ENCODE data around the gene GUCY1A1. TPM values are rescaled to one million over a fixed set of nuclear protein-coding genes. Genes with fewer than 3 reads are reported as not detected.

The GUCY1A1 gene
- total RNA-seq, 3 donors from 2014 or later = 8.2 to 75.8 (median 57.0) TPM

- no peaks in the 10 kb centered on the region for H3K36me3 ChIP-seq
- TF ChIP-seq, protein P1, sequence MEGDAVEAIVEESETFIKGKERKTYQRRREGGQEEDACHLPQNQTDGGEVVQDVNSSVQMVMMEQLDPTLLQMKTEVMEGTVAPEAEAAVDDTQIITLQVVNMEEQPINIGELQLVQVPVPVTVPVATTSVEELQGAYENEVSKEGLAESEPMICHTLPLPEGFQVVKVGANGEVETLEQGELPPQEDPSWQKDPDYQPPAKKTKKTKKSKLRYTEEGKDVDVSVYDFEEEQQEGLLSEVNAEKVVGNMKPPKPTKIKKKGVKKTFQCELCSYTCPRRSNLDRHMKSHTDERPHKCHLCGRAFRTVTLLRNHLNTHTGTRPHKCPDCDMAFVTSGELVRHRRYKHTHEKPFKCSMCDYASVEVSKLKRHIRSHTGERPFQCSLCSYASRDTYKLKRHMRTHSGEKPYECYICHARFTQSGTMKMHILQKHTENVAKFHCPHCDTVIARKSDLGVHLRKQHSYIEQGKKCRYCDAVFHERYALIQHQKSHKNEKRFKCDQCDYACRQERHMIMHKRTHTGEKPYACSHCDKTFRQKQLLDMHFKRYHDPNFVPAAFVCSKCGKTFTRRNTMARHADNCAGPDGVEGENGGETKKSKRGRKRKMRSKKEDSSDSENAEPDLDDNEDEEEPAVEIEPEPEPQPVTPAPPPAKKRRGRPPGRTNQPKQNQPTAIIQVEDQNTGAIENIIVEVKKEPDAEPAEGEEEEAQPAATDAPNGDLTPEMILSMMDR (IDR thresholded peaks at IDR 0.05) = no peak
- no peak for TF ChIP-seq POLR2A (IDR thresholded peaks at IDR 0.05)
- no peak overlapping the region for H3K27ac ChIP-seq
- no peaks in the 10 kb centered on the region for H3K27me3 ChIP-seq
- no peaks in the 10 kb centered on the region for H3K4me1 ChIP-seq
- intact Hi-C loops (cut with DNase I; ENCODE audit: low total_unique reads) = no loop called here
- H3K9me3 ChIP-seq = no peaks in the 10 kb centered on the region
- no peak for DNase-seq (ENCODE audit: low spot score in 2 of 2)
- H3K4me3 ChIP-seq = no peak overlapping the region
Measured at GRCh38 chr4:155712846-155713245, 46.2 kb downstream of the GUCY1A1 start.

- Histone ChIP-seq H3K27ac (no peak overlapping the region), H3K4me1 (no peaks in the 10 kb centered on the region), H3K27me3 (no peaks in the 10 kb centered on the region), H3K36me3 (no peaks in the 10 kb centered on the region), H3K9me3 (no peaks in the 10 kb centered on the region), H3K4me3 (no peak overlapping the region)
- TF ChIP-seq POLR2AphosphoS5 (IDR thresholded peaks at IDR 0.05) = no peak
- TF ChIP-seq, protein P1 (IDR thresholded peaks at IDR 0.05) = no peak
- TF ChIP-seq POLR2A (IDR thresholded peaks at IDR 0.05) = no peak
- intact Hi-C loops (cut with DNase I; ENCODE audit: low total_unique reads) = no loop called here
- no peak for DNase-seq (ENCODE audit: low spot score in 2 of 2)
Measured at GRCh38 chr4:155713911-155714310, 47.3 kb downstream of the GUCY1A1 start.

DNA sequence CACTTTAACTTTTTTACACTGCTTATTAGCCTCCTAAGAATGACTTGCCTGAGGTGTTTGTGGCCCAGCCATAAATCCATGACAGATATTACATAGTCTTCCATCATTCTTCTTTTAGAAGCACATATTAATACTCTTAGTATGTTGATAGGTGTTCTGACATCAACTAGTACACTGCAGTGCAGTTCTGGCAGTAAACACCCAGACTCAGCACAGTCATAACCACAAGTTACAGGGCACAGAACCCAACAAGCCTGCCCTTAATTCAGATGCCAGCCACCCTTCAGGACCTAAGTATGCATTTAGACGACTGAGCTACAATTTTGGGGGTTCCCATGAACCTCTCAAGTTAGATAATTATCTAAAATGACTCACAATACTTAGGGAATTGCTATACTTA is 55.7 kb downstream of the GUCY1A1 start:
- Histone ChIP-seq H3K4me1 (no peaks in the 10 kb centered on the region), H3K27me3 (no peaks in the 10 kb centered on the region), H3K9me3 (no peaks in the 10 kb centered on the region), H3K36me3 (no peaks in the 10 kb centered on the region), H3K27ac (peak overlapping the region in 1 of 2 donors; percentile 27), H3K4me3 (no peak overlapping the region)
- no peak for DNase-seq (ENCODE audit: low spot score in 2 of 2)
- TF ChIP-seq POLR2AphosphoS5 (IDR thresholded peaks at IDR 0.05) (no peak), POLR2A (IDR thresholded peaks at IDR 0.05) (no peak)
- TF ChIP-seq, protein P1 (IDR thresholded peaks at IDR 0.05) = no peak
- intact Hi-C loops (cut with DNase I; ENCODE audit: low total_unique reads) = no loop called here

DNA sequence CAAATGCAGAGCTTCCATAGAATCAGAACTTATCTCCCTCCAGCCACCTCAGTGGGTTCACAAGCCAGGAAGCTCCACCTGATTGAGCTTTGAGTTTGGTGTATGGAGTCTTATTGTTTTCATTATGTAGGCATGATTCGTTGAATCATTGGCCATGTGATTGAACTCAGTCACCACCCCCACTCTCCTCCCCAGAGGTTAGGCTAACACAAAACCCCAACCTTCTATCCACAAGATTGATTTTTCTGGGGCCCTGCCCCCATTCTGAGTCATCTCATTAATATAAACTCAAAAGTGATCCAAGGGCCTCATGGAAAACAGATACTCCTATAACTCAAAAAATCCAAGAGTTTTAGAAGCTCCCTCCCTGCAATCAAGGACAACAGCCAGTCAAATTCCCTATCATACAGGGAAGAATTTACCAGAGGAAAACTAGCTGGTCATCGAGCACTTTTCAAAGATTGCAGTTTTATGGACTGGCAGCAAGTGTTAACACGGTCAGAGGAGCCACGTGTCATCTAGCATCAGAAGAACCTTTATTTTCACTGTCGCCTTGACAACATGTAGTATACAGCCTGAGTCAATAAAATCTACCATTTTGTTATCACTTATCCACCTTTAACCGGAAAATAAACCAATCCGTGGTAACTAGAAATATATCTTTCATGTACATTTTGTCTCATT is 56.3 kb downstream of the GUCY1A1 start:
- H3K36me3 ChIP-seq = no peaks in the 10 kb centered on the region
- intact Hi-C loops (cut with DNase I; ENCODE audit: low total_unique reads) = no loop called here
- H3K4me1 ChIP-seq = no peaks in the 10 kb centered on the region
- H3K27me3 ChIP-seq = no peaks in the 10 kb centered on the region
- H3K9me3 ChIP-seq = no peaks in the 10 kb centered on the region
- DNase-seq (ENCODE audit: low spot score in 2 of 2) = no peak
- no peak overlapping the region for H3K4me3 ChIP-seq
- peak overlapping the region in 1 of 2 donors; percentile 27 for H3K27ac ChIP-seq
- TF ChIP-seq, protein P1 (IDR thresholded peaks at IDR 0.05) = no peak
- TF ChIP-seq POLR2AphosphoS5 (IDR thresholded peaks at IDR 0.05) (no peak), POLR2A (IDR thresholded peaks at IDR 0.05) (no peak)

GRCh38 chr4:155724731-155725130 is 58.1 kb downstream of the GUCY1A1 start:
- no peaks in the 10 kb centered on the region for H3K9me3 ChIP-seq
- H3K36me3 ChIP-seq = no peaks in the 10 kb centered on the region
- no peaks in the 10 kb centered on the region for H3K4me1 ChIP-seq
- no peak overlapping the region for H3K27ac ChIP-seq
- intact Hi-C loops (cut with DNase I; ENCODE audit: low total_unique reads) = no loop called here
- H3K27me3 ChIP-seq = no peaks in the 10 kb centered on the region
- no peak overlapping the region for H3K4me3 ChIP-seq
- no peak for DNase-seq (ENCODE audit: low spot score in 2 of 2)
- TF ChIP-seq, protein P1 (IDR thresholded peaks at IDR 0.05) = no peak
- no peak for TF ChIP-seq POLR2AphosphoS5 (IDR thresholded peaks at IDR 0.05)
- no peak for TF ChIP-seq POLR2A (IDR thresholded peaks at IDR 0.05)
